Measurements from ENCODE around the gene MTARC2. TPM values are rescaled to one million over a fixed set of nuclear protein-coding genes. Genes with fewer than 3 reads are reported as not detected.

The MTARC2 gene
- total and polyA plus RNA-seq, 2 of the 13 experiments (the other 11 are each of a cell fraction or from before 2014, with no cell fraction given): 8.5 to 10.1 TPM

DNA sequence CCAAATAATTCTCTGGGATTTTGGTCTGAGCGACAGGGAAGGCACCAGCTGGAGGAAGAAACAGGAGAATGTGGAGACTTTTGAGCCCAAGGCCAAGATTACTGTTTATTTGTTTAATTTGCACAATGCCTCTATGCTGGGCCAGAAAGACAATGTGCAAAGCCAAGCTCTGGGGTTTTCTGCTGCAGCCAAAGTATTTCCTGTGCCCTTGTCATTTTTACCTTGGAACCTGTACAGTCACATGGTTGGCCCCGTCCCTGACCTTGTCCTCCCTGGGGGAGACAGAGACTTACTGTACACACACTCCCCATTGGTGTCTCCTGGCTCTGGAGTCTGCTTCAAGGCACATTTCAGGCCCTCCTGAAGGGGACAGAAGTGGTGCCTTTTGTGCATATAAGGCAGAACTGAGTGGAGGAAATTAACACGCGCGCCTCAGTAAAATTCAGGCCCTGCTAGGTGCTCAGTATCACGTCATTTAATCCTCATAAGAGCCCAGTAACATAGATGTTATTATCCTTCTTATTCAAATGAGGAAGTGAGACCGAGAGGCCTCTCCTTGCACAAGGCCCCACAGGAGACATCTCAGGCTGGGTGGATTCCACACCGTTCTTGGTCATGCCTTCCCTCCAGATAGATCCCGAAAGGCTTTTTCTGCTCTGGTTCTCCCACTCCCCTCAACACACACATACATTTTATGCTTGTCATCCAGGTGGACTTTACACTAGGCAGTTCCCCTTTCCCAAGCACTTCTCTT lies 36.9 kb upstream of the MTARC2 start (continued):
- TF ChIP-seq ZNF564 (CRISPR knock-in tag; IDR thresholded peaks at IDR 0.05) (no peak), ZNF496 (CRISPR knock-in tag; IDR thresholded peaks at IDR 0.05; ENCODE audit: insufficient replicate concordance) (no peak), RORA (CRISPR knock-in tag; IDR thresholded peaks at IDR 0.05) (no peak), ZNF672 (CRISPR knock-in tag; IDR thresholded peaks at IDR 0.05) (no peak), ZNF335 (CRISPR knock-in tag; IDR thresholded peaks at IDR 0.05) (no peak), FOSL1 (CRISPR knock-in tag; IDR thresholded peaks at IDR 0.05; ENCODE audit: borderline replicate concordance) (no peak), PATZ1 (CRISPR knock-in tag; IDR thresholded peaks at IDR 0.05) (peak; percentile 100), HNRNPH1 (optimal IDR thresholded peaks at IDR 0.05; ENCODE audit: low read depth, low read length) (no peak), BRF2 (CRISPR knock-in tag; IDR thresholded peaks at IDR 0.05) (no peak), YEATS4 (CRISPR knock-in tag; IDR thresholded peaks at IDR 0.05; ENCODE audit: borderline replicate concordance) (no peak), FOXP1 (IDR thresholded peaks at IDR 0.05) (no peak), FOXP1 (CRISPR knock-in tag; IDR thresholded peaks at IDR 0.05) (0 out of 2 replicates have a peak, but pooled peaks have one; percentile 20), SIN3A (IDR thresholded peaks at IDR 0.05; ENCODE audit: borderline replicate concordance, low read depth, low read length) (no peak)
- TF ChIP-seq, protein P1, sequence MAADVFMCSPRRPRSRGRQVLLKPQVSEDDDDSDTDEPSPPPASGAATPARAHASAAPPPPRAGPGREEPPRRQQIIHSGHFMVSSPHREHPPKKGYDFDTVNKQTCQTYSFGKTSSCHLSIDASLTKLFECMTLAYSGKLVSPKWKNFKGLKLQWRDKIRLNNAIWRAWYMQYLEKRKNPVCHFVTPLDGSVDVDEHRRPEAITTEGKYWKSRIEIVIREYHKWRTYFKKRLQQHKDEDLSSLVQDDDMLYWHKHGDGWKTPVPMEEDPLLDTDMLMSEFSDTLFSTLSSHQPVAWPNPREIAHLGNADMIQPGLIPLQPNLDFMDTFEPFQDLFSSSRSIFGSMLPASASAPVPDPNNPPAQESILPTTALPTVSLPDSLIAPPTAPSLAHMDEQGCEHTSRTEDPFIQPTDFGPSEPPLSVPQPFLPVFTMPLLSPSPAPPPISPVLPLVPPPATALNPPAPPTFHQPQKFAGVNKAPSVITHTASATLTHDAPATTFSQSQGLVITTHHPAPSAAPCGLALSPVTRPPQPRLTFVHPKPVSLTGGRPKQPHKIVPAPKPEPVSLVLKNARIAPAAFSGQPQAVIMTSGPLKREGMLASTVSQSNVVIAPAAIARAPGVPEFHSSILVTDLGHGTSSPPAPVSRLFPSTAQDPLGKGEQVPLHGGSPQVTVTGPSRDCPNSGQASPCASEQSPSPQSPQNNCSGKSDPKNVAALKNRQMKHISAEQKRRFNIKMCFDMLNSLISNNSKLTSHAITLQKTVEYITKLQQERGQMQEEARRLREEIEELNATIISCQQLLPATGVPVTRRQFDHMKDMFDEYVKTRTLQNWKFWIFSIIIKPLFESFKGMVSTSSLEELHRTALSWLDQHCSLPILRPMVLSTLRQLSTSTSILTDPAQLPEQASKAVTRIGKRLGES (CRISPR knock-in tag; IDR thresholded peaks at IDR 0.05; ENCODE audit: borderline replicate concordance): no peak
- TF ChIP-seq, protein P2, sequence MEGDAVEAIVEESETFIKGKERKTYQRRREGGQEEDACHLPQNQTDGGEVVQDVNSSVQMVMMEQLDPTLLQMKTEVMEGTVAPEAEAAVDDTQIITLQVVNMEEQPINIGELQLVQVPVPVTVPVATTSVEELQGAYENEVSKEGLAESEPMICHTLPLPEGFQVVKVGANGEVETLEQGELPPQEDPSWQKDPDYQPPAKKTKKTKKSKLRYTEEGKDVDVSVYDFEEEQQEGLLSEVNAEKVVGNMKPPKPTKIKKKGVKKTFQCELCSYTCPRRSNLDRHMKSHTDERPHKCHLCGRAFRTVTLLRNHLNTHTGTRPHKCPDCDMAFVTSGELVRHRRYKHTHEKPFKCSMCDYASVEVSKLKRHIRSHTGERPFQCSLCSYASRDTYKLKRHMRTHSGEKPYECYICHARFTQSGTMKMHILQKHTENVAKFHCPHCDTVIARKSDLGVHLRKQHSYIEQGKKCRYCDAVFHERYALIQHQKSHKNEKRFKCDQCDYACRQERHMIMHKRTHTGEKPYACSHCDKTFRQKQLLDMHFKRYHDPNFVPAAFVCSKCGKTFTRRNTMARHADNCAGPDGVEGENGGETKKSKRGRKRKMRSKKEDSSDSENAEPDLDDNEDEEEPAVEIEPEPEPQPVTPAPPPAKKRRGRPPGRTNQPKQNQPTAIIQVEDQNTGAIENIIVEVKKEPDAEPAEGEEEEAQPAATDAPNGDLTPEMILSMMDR (CRISPR knock-in tag; IDR thresholded peaks at IDR 0.05): no peak
- TF ChIP-seq, protein P3, sequence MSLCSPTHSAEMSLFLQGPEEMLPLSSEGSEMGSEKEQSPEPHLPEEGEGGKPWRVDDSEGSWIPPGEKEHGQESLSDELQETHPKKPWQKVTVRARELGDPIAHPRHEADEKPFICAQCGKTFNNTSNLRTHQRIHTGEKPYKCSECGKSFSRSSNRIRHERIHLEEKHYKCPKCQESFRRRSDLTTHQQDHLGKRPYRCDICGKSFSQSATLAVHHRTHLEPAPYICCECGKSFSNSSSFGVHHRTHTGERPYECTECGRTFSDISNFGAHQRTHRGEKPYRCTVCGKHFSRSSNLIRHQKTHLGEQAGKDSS (CRISPR knock-in tag; IDR thresholded peaks at IDR 0.05; ENCODE audit: borderline replicate concordance, low read depth): no peak
- TF ChIP-seq, protein P4, sequence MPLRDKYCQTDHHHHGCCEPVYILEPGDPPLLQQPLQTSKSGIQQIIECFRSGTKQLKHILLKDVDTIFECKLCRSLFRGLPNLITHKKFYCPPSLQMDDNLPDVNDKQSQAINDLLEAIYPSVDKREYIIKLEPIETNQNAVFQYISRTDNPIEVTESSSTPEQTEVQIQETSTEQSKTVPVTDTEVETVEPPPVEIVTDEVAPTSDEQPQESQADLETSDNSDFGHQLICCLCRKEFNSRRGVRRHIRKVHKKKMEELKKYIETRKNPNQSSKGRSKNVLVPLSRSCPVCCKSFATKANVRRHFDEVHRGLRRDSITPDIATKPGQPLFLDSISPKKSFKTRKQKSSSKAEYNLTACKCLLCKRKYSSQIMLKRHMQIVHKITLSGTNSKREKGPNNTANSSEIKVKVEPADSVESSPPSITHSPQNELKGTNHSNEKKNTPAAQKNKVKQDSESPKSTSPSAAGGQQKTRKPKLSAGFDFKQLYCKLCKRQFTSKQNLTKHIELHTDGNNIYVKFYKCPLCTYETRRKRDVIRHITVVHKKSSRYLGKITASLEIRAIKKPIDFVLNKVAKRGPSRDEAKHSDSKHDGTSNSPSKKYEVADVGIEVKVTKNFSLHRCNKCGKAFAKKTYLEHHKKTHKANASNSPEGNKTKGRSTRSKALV (CRISPR knock-in tag; IDR thresholded peaks at IDR 0.05): no peak

All from HepG2 (cell line).